Measurements from ENCODE around the gene CIBAR2.

The CIBAR2 gene

DNA sequence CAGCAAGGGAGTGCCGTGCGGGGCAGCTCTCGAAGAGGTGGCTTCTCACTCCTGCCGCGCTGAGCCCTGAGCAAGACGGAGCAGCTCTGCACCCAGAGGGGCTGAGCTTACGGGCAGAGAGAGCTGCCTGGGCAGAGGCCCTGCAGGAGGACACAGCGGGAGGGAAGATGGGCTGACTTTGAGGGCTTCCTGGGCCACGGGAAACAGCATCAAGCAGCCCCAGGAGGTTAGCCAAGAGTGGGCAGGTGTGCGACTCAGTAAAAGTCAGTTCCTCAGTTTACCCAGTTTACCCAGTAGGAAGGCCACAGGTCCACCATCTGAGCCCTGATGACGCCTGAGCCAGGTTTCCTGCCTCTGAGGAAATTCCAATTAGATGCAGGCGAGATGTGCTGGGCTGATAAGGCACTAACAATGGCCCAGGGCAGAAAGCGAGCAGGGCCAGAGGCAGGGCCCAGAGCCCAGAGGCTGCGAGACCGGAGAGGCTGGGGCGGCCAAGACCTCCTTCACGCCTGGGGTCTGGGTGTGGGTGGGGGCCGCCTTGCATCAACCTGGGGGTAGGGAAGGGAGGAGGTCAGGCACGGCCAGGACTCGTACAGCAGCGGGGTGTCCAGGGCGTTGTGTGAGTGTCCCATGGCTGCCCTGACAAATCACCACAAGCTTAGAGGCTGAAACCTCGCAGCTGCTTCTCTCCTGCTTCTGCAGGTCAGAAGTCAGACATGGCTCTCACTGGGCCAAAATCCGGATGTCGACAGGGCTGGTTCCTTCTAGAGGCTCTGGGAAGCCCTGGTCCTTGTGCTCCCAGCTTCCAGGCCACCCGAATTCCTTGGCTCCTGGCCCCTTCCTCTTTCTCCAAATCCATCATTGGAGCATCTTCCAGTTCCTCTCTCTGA is 32.0 kb upstream of the CIBAR2 start:
- in situ Hi-C loops (cut with MboI; ENCODE audit: low sequenced_read_pairs), result no loop called here

DNA sequence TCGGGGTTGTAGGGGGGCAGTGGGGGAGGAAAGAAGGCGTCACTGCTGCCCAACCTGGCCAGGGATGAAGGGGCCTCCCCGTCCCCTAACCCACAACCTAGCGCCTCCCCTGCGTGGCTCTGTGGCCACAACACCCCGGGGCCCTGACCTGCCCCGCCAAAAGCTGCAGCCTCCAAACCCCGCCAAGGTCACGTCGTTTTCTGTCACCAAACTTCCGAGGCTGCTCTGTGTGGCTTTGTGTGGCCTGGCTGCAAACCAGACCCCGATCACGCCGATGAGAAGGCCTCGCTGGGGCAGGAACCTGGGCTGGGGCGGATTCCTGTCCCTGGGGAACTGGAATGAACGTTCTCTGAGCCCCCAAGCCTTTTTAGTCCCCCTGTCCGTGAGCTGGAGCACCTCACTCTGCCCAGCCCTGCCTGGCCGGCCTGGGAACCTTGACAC is 30.5 kb upstream of the CIBAR2 start:
- in situ Hi-C loops (cut with MboI; ENCODE audit: low sequenced_read_pairs), result no loop called here

DNA sequence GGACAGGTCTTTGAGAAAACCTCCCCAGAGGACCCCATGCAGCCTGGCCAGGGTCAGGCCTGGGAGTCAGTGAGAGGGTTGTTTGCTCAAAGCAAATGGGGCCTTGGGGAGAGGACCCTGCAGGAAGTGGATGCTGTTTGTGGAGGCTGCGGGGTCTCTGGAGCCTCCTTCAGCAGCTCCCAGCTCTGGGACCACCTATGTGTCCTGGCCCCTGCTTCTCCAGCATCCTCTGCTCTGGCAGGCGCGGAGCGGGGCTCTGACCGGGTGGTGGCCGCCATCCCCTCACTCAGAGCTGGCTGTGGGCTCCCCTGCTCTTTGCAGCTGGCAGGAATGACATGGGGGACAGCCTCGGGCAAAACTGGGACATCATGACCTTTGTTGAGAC is 29.8 kb upstream of the CIBAR2 start:
- in situ Hi-C loops (cut with MboI; ENCODE audit: low sequenced_read_pairs), result no loop called here

DNA sequence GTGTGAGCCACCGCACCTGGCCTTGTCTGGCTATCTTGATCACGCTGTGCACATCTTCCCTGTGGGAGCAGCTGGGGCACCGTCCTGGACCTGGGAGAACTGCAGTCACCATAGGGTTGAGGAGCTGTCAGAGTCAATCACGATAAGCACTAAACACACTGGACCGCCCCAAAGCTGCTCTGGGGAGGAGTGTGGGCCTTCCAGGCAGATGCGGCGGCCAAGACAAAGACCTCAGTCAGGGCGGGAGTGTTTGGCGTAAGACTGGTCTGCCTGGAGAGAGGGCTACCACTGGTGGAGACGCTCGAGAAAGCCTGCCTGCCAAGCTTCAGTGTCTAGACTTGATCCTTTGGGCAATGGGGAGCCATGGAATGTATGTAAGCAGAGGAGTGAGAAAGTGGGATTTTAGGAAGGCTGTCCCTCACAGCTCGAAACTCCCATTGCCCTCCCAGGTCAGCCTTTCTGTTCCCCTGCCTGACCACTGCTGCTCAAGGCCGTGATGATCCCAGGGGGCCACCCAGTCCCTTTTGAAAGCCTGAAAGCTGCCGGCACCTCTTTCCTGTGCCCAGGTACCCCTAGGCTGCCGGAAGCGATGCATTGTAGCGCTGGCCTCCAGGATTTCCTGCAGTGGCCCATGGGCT is 29.3 kb upstream of the CIBAR2 start:
- in situ Hi-C loops (cut with MboI; ENCODE audit: low sequenced_read_pairs), result no loop called here

DNA sequence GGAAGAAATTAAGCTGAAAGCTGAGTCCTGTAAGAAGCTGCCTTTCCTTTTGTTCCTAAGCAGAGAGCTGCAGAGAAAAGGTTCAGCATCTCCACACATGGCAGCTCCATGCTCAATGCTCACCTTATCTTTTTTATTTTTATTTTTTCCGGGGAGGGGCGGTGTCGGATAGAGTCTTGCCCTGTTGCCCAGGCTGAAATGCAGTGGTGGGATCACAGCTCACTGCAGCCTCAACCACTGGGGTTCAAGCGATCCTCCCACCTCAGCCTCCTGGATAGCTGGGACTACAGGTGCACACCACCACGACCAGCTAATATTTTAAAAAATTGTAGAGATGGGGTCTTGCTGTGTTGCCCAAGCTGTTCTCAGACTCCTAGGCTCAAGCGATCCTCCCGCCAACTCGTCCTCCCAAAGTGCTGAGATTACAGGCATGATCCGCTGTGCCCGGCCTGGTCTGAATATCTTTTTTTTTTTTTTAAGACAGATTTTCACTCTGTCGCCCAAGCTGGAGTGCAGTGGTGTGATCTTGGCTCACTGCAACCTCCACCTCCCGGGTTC is 28.3 kb upstream of the CIBAR2 start:
- in situ Hi-C loops (cut with MboI; ENCODE audit: low sequenced_read_pairs), result no loop called here

DNA sequence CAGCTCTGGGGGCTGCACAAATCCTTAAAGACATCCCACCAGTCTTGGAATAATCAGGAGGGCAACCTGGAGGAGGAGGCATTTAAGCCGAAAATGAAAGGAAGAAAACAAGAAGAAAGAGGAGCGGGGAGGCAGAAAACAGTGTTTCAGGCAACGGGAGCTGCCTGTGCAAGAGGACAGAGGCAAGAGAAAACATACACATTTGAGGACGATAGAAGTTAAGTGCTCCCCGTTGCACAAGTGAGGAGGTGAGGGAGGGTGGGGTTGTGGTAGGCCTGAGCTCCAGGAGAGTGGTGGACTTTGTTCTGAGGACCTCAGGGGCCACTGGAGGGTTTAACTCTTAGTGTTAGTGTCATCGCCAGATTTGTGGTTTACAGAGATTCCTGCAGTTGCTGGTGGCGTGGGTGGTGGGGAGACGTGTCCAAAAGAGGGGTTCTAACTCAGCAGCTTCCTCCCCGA is 27.6 kb upstream of the CIBAR2 start:
- in situ Hi-C loops (cut with MboI; ENCODE audit: low sequenced_read_pairs), result no loop called here

DNA sequence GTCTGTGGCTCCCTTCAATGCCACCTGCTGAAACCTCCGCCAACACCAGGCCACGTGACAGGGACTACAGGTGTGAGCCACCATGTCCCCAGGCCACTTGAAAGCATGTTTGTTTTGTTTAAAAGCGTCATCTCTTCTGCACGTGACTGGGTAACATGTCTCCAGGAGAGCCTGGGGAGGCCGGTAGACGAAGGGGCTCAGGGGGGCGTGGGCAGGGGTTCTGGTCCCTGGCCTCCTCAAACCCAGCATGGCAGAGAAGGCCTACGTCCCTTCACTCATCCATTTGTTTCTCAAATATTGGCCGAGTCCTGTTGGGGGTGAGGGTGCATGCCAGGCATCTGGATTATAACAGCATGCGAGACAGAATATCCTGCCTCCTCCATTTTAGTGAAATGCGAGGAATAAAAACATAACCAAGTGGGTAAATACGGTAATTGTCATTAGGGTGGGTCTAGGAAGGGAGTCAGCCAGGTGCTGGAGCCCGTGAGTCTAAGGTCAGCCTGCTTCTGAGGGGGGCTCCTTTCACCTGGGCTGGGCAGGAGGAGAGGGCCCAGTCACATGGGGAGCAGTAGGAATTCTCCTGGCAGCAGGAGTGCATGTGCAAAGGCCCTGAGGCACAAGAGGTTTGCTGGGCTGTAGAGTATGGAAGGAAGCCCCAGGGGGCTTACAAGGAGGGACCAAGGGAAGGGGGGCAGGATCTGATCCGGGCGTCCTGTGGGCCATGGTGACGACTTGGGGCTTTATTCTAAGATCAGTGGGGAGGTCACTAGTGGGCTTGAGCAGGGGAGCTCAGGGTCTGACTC is 26.8 kb upstream of the CIBAR2 start:
- in situ Hi-C loops (cut with MboI; ENCODE audit: low sequenced_read_pairs), result no loop called here

DNA sequence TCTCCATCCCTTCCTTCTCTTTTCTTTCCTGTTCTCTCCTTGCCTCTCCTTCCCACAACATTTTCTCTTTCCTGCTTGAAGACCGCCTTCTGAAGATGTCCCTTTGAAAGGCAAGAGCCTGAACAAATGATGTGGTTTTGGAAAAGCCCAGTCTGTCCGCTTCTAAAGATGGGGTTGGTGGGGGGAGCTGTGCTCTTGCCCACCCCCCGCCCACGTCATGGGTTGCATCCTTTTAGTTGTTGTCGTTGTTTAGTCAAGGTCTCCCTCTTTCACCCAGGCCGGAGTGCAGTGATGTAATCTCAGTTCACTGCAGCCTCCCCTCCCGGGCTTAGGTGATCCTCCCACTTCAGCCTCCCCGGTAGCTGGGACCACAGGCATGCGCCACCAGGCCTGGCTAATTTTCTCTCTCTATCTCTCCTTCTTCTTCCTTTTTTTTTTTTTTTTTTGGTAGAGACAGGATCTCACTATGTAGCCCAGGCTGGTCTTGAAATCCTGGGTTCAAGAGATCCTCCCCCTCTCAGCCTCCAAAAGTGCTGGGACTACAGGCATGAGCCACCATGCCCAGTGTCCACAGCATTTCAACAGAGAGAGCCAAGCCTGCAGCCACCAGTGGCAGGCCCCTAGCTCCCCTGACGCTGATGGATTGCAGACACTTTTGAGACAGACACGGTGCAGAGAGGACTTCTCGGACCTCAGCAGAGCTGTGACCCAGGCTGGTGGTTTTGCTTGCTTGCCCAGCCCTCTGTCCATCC is 26.0 kb upstream of the CIBAR2 start:
- in situ Hi-C loops (cut with MboI; ENCODE audit: low sequenced_read_pairs), result no loop called here

DNA sequence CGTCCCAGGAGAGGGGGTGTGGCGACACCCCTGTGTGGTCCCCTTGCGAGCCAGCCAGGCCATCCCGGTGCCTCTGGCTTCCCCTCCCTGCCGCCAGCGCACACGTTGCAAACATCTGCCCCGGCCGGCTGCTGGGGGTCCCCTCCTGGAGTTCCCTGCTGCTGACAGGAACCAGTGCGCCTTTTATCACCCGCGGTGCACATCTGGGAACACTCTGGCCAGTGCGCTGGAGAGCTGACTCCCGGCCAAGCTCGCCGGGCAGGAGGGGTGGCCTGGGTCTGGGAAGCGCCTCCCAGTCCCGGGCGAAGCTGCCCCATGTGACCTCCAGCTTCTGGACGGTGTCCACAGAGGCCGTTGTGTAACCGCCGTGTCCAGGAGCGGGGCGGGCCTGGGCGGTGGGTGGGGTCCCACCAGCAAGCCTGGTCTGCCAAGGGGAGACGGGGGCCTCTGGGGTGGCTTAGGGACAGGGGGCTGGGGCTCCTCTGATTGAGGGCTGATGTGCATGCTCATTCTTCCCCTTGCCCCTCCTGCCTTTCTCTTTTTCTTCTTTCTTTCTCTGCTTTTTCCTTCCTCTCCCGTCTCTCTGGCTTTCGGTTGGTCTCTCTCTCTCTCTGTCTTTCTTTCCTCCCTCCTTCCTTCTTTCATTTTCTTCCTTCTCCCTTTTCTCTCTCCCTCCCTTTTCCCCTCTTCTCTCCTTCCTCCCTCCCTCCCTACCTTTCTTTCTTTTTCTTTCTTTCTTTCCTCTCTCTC is 25.2 kb upstream of the CIBAR2 start:
- in situ Hi-C loops (cut with MboI; ENCODE audit: low sequenced_read_pairs), result no loop called here

DNA sequence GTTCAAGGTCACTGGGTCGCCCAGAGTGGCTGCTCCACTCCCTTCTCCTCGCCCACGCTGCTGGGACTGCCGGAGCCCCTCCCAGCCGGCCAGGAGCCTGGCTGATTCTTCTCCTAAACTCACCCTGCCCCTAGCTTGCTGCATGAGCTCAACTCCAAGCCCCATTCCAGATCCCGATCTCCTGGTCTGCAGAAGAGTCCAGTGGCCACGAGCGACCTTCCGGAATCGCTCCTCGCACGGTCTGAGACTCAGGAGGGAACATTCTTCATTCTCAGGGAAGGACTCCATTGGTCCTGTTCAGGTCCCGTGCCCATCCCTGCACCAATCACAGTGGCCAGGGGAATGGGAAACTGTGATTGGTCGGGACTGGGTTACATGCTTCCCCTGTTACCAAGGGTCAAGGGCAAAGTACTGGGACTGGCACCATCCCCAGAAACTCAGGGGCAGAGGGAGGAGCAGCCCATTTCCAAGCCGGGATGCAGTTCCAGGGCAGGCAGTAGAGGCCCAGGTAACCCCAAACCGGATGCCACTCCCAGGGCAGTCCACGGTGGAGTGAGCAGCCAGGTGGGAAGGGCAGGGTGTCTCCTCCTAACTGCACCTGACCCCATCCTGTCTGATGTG is 24.5 kb upstream of the CIBAR2 start:
- in situ Hi-C loops (cut with MboI; ENCODE audit: low sequenced_read_pairs), result no loop called here

DNA sequence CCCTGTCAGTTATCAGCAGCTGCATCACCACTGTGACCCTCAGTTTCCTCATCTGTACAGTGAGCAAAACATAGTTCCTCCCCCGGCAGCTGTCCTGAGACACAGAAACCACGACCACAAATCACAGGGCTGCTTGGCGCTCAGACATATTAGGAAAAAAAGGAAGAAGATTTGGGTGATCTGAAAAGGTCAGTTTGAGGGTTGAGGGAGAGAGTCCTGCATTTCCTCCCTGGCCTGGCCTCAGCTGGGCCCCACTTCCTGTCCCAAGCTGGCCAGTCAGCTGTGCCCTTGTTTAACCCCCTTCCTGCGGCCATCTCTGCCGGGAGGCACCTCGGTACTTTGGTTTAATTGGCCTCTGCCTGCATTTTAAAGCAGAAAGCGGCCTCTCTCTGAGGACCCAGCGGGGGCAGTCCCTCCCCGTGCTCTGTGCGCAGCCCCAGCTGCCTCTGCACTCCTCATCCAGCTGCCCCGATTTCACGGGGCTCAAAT is 24.0 kb upstream of the CIBAR2 start:
- in situ Hi-C loops (cut with MboI; ENCODE audit: low sequenced_read_pairs), result no loop called here

DNA sequence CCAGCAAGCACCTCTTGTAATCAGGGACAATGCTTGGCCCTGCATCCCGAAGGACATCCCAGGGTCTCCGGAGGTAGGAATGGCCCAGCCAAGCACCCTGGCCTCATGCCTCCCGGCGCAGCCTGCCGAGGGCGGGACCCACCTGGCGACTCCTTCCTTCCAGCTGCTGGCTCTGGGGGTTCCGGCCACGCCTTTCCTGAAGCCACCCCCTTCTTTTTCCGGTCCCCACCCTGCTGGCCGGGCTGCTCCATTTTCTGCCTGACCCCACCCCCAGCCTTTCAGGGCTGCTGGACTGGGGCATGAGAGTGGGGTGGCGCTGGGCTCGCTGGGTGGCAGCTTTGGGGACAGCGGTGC is 22.5 kb upstream of the CIBAR2 start:
- in situ Hi-C loops (cut with MboI; ENCODE audit: low sequenced_read_pairs), result no loop called here

DNA sequence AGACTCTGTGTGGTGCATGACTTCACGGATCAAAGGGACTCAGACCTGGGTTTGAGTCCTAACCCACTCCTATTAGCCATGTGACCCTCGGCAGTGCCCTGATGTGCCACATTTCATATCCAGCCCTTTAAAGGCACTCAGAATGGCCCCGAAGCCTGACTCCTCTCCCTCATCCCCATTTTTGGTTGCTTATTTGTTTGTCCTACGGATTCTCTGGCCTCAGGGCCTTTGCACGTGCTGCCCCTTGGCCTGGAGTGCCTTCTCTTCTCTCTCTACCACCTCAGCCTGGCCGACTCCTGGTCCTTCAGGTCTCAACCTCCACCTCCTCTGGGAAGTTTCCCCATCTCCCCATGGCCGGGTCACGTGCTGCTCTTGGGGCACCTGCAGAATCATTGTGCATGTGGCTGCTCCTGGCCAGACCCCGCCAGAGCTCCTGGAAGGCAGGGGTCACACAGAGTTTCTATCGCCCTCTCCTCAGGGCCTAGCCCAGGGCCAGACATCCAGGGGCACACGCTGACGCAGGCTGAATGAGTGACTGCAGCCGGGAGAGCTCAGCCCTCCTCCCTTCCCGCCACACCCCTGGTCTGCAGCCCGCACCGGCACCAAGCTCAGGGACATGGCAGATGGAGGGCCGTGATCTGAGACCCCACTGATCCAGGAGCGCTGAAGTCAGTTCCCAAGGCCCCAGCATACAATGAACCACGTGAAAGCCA is 22.0 kb upstream of the CIBAR2 start:
- in situ Hi-C loops (cut with MboI; ENCODE audit: low sequenced_read_pairs), result no loop called here

DNA sequence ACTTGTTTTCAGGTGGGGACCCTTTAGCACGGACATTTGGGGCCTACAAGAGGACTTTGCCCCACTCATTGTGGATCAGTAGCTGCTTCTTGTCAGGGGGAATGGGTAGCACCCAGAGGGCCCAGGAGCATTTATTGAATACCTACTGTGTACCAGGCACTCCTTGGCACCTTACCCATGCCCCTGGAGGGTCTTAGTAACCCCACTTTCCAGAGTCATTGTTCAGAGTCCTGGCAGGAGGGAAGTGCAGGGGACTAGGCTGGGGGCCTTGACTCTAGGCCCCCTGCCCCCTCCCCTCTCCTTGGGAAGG is 21.0 kb upstream of the CIBAR2 start:
- in situ Hi-C loops (cut with MboI; ENCODE audit: low sequenced_read_pairs), result no loop called here

DNA sequence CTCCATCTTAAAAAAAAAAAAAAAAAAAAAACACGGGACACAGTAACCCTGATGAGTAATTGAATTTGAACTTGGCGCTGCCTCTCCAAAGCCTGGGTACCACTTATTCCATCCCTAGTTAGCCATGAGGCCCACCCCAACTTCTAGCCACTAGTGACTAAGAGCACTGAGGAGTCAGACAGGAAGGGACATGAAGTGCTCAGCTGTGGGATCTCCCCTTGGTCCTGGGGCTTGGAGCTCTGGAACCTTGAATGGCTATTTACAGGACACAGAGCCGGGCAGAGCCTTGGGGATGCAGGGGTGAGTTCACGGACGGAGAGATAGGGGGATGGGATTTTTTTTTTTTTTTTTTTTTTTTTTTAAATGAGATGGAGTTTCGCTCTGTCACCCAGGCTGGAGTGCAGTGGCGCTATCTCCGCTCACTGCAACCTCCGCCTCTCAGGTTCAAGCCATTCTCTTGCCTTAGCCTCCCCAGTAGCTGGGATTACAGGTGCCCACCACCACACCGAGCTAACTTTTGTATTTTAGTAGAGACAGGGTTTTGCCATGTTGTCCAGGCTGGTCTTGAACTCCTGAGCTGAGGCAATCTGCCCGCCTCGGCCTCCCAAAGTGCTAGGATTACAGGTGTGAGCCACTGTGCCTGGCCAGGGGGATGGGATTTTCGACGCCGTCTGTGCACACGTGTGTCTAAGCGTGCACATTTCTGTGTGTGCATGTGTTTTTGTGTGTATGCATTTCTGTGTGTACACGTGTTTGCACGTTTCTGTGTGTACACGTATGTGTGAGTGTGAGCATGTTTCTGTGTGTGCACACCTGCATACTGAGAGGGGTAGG is 20.4 kb upstream of the CIBAR2 start:
- in situ Hi-C loops (cut with MboI; ENCODE audit: low sequenced_read_pairs), result no loop called here

DNA sequence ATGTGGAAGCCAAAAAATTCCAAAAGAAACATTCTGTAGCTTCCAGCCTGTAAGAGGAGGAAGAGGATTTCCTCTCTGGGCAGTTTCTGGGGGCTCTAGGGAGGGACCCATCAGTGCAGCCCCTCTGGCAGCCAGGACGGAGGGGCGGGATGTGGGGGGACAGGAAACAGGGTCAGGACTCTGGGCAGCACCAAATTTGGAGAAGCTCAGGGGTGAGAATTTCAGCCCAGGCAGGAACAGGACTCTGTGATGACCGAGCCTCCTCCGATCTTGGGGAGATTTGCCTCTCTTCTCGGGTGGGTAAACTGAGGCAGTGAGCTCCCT is 18.4 kb upstream of the CIBAR2 start:
- in situ Hi-C loops (cut with MboI; ENCODE audit: low sequenced_read_pairs), result no loop called here

DNA sequence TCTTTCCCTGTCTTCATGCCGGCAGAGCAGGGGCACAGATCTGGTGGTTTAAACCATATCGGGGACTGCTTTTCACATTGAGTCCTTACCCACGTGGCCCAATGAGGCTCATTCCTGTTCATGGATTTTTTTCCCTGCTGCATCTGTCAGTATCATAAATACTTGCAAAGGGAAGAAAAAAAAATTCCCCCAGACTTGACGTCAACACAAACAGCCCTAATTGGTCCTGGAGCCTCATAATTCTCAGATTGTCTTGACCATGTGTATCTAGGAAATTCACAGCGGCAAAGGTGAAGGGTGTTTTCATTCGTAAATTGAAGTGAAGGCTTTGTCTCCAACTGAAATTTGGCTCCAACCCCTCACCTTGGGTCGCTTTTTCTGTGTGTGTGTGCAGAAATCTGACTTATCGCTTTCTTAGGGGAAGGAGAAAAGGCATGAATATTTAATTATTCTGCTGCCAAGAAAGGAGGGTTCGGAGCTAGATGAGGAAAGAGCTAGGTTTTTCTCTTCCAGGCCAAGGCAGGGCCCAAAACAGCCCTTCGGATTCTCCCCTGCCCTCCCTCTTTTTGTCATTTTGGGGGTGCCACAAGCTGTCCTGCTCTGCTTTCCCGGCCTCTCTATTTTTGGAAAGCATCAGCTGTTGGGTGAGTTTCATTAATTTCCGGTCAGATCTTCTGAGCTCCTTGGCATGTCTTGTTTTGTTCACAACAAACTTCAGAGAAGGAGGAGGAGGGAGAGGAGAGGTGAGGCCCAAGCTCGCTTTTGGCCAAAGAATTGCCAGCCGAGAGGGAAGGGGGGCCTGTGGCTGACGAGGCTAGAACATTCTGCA is 17.8 kb upstream of the CIBAR2 start:
- in situ Hi-C loops (cut with MboI; ENCODE audit: low sequenced_read_pairs), result no loop called here

Data from HL-60/S4 treated with phorbol 12-myristate 13-acetate at 8.2 ng/mL for 4 days and 3 days (cell line).